ELF-1 (cell line): ENCODE measurements around the gene OR7G1.
"Not testable (repeated sequence)": the region's sequence is repeated elsewhere in the genome, so short reads cannot be mapped to it uniquely, and the experiment has no call there.

Source experiments
- DNase-seq: peaks from one replicate; pipeline ENCODE4 v3.0.0-alpha.2; 2016; ENCODE audit warnings: low read depth, low spot score

Gene OR7G1

GRCh38 chr19:9076901-9077300 lies 38.7 kb downstream of the OR7G1 start:
- DNase-seq = no peak

DNA sequence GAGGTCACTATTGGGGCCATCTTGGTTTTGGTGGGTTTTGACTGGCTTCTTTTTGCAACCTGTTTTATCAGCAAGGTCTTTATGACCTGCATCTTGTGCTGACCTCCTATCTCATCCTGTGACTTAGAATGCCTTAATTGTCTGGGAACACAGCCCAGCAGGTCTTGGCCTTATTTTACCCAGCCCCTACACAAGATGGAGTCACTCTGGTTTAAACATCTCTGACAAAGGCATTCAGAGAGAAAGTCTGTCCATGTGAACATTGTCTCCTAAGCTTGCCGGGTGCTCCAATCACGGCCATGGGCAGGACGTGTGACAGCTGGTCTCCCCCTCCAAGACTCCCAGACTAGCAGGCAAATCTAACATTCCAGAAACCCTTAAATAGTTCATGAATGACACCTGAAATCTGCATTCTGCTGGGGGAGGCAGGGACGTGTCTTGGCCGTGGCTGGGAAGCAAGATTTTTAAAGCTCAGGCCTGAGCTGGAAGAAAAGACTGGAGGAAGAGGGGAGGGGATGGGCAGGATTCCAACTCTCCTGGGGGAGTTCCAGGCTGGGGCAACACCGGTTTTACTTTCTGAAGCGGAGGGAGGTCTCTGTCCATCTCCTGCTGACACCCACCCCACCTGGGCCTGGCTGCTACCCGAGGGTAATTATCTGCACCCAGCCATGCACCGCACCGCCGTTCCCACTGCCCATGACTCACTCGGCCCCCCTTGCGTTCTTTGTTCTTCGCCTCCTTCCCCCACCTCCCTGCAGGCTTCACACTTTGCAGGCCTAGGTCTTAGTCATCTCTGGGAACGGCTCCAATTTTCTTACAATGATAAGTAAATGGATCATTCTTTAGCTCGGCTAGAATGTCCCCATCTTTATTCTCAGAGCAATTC lies 40.3 kb downstream of the OR7G1 start:
- peak; percentile 91 for DNase-seq

- peak; percentile 30 for DNase-seq
These were observed 41.8 kb downstream of the OR7G1 start for GRCh38 chr19:9073806-9074205.

DNA sequence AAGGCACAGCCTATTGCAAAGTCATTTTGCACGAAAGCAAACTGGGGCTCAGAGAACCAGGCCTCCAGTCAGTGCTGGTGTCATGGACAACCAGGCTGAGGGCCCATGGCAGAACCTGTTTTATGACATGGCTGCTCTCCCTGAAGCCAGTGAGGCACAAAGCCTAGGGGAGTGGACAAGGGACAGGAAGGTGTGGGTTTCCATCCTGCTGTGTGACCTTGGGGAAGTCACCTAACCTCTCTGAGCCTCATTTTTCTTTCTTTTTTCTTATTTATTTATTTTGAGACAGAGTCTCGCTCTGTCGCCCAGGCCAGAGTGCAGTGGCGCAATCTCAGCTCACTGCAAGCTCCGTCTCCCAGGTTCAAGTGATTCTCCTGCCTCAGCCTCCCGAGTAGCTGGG lies 43.8 kb downstream of the OR7G1 start:
- not testable (repeated sequence) for DNase-seq

DNA sequence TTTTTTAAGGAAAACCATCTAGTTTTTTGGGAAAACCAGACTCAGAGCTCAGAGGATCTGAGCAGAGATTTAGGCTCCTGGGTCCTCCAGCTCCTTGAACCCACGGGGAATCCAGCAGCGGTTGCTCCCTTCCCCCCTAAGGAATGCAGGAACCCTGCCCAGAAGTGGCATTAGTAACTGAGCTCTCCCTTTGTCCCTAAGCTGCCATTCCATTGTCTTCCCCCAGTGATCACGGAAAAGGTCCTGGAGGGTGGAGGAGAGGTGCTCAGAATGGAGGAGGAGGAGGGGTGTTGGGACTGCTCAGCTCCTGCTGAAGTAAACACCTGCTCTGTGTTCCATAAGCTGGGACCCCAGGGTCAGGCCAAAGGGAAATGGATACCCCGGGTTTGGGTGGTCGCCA lies 45.5 kb downstream of the OR7G1 start:
- peak; percentile 76 for DNase-seq

- DNase-seq = no peak
These were observed 50.0 kb downstream of the OR7G1 start for GRCh38 chr19:9065457-9066014.
